ENCODE data around the gene KIF2A. TPM values are rescaled to one million over a fixed set of nuclear protein-coding genes. Genes with fewer than 3 reads are reported as not detected.
A peak's percentile ranks its signal among the peaks of the same experiment; 100 is the strongest.

KIF2A gene
- total and polyA plus RNA-seq, 2 of the 13 experiments (the other 11 are each of a cell fraction or from before 2014, with no cell fraction given), result 8.5 to 19.2 TPM

DNA sequence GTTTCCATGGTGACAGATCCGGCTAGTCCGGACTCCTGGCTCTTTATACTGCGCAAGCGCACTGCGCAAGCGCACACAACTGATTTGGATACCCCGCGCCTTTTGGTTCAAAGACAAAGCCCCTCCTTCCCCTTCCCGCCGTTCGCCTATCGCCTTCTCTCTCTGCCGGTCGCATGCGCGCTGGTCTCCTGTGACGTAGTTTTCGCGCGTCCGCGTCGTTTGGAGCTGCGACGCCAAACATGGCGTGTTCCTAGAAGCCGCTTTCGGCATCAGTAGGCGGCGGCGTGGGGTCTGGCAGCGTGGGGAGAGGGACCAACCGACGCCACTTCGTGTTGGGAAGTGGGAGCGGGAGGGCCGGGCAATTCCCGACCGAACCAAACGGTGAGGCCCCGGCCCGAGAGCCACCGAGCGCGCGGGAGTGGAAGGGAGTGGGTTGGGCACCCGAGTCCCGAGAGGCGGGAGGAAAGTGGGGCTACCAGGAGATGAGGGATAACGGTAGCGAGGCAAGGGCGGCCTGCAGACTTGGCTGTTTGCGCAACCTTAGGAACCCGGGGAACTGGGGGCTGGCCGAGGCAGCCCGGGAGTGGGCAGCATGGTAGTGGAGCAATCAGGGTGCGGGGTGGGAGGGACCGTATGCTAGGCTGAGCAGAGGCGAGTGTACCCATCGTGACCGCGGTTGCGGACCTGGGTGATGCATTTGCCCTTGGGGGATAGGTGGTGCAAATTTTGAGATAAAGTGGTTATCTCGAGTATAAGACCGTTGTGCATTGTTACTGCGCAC is 106.7 kb downstream of the KIF2A start, which contains the start of gene IPO11:
Gene IPO11 (plus strand): TSS at position 215 of the 781 bp plus-strand sequence. CDS start 24,517 bp downstream, outside the sequence.
- Histone ChIP-seq H3K9ac (ENCODE audit: insufficient read depth, low read depth, low read length) (peak within 1 kb of the TSS; percentile 87), H3K36me3 (replicated peaks in 1 of 2; ENCODE audit: control insufficient read depth in 1 of 2, insufficient read depth in 2 of 2, low read length in 2 of 2) (0 out of 5 replicates have a peak, but pooled peaks cover 0 to 5% of the 10 kb centered on the region in 2 experiments), H3K4me2 (ENCODE audit: low read depth, low read length) (peak within 1 kb of the TSS; percentile 87), H3K4me3 (replicated peaks in 1 of 3; ENCODE audit: insufficient read depth in 1 of 3, low read depth in 2 of 3, low read length in 3 of 3) (peak within 1 kb of the TSS; percentile 91 to 100 (median 97)), H4K20me1 (ENCODE audit: insufficient read depth, low read length) (no peaks in the 10 kb centered on the region; the same call in 1 of the 2 replicates), H2AFZ (ENCODE audit: low read length) (peak within 1 kb of the TSS; percentile 75), H3K79me2 (ENCODE audit: insufficient read depth, low read length) (peaks cover 47% of the 10 kb centered on the region), H3K4me1 (ENCODE audit: insufficient read depth, low read length) (peaks cover 19% of the 10 kb centered on the region), H3K9me3 (ENCODE audit: low read length) (no peaks in the 10 kb centered on the region), H3K27me3 (ENCODE audit: control insufficient read depth in 1 of 2, insufficient read depth in 2 of 2, low read length in 2 of 2) (no peaks in the 10 kb centered on the region; a peak in 1 of 5 replicates), H3K27ac (ENCODE audit: extremely low read length, insufficient read depth, low read length) (peak within 1 kb of the TSS; percentile 85)
- DNase-seq (ENCODE audit: low spot score) (peak; percentile 98), FAIRE-seq (peak; percentile 99), ATAC-seq (peak; percentile 94)
- WGBS (ENCODE audit: low lambda C conversion rate), result 2% methylated on average over 41 of the region's 66 CpGs
- BruUV-seq (replicated peaks), result no TSS peak
- ChIA-PET CTCF (ENCODE audit: low intra/inter-chr PET ratio, low total read pairs) (no interaction called here), POLR2A (interaction anchor here (0.6 to 3.9 kb wide), 6 partner anchors 9 to 74 kb away, joined by 3 to 115 read pairs (median 3); partner anchors contain the start of gene DIMT1)
- intact Hi-C loops (cut with micrococcal nuclease; ENCODE audit: unreplicated experiment) (loop anchor here (1.0 kb wide), 1 partner anchor 8 kb away; no protein-coding TSS in a partner anchor), in situ Hi-C loops (cut with HindIII; ENCODE audit: extremely low pct_ligation_motif_present, low pct_unique_long_range_greater_than_20kb) (no loop called here)
- TF ChIP-seq MEIS1 (CRISPR knock-in tag; IDR thresholded peaks at IDR 0.05; ENCODE audit: borderline replicate concordance) (peak; percentile 74; the same call in 1 of the 2 replicates), FOXO1 (CRISPR knock-in tag; IDR thresholded peaks at IDR 0.05) (no peak; the same call in 1 of the 2 replicates), AGO2 (optimal IDR thresholded peaks at IDR 0.05; ENCODE audit: low read depth, low read length) (peak; percentile 75), ZNF441 (CRISPR knock-in tag; IDR thresholded peaks at IDR 0.05; ENCODE audit: borderline replicate concordance) (0 out of 2 replicates have a peak, but pooled peaks have one; percentile 36), SOX5 (CRISPR knock-in tag; IDR thresholded peaks at IDR 0.05; ENCODE audit: borderline replicate concordance) (peak; percentile 22; the same call in 1 of the 2 replicates), MEF2D (CRISPR knock-in tag; IDR thresholded peaks at IDR 0.05) (peak; percentile 35; the same call in 1 of the 2 replicates), ETV6 (CRISPR knock-in tag; conservative IDR thresholded peaks at IDR 0.05) (0 out of 2 replicates have a peak, but pooled peaks have one; percentile 20), ZFP36L1 (CRISPR knock-in tag; IDR thresholded peaks at IDR 0.05) (peak; percentile 89; the same call in 1 of the 2 replicates), PHF8 (CRISPR knock-in tag; IDR thresholded peaks at IDR 0.05) (peak; percentile 92), STAT5B (CRISPR knock-in tag; IDR thresholded peaks at IDR 0.05) (0 out of 2 replicates have a peak, but pooled peaks have one; percentile 72), YEATS2 (CRISPR knock-in tag; IDR thresholded peaks at IDR 0.05; ENCODE audit: borderline replicate concordance) (peak; percentile 89; the same call in 1 of the 2 replicates), SAP130 (CRISPR knock-in tag; IDR thresholded peaks at IDR 0.05; ENCODE audit: low read depth) (peak; percentile 97), TBX2 (CRISPR knock-in tag; IDR thresholded peaks at IDR 0.05; ENCODE audit: borderline replicate concordance) (peak; percentile 80)
- TF ChIP-seq, protein P1, sequence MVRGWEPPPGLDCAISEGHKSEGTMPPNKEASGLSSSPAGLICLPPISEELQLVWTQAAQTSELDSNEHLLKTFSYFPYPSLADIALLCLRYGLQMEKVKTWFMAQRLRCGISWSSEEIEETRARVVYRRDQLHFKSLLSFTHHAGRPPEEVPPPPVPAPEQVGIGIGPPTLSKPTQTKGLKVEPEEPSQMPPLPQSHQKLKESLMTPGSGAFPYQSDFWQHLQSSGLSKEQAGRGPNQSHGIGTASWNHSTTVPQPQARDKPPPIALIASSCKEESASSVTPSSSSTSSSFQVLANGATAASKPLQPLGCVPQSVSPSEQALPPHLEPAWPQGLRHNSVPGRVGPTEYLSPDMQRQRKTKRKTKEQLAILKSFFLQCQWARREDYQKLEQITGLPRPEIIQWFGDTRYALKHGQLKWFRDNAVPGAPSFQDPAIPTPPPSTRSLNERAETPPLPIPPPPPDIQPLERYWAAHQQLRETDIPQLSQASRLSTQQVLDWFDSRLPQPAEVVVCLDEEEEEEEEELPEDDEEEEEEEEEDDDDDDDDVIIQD (CRISPR knock-in tag; IDR thresholded peaks at IDR 0.05; ENCODE audit: low read depth), result 0 out of 2 replicates have a peak, but pooled peaks have one; percentile 18
- TF ChIP-seq, protein P2, sequence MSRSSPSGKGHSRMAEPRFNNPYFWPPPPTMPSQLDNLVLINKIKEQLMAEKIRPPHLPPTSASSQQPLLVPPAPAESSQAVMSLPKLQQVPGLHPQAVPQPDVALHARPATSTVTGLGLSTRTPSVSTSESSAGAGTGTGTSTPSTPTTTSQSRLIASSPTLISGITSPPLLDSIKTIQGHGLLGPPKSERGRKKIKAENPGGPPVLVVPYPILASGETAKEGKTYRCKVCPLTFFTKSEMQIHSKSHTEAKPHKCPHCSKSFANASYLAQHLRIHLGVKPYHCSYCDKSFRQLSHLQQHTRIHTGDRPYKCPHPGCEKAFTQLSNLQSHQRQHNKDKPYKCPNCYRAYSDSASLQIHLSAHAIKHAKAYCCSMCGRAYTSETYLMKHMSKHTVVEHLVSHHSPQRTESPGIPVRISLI (CRISPR knock-in tag; IDR thresholded peaks at IDR 0.05; ENCODE audit: borderline replicate concordance), result peak; percentile 59; the same call in 1 of the 2 replicates
